Keratinocyte (primary cell): ENCODE measurements around the gene KIF21B.

Experiments
- EZH2 ChIP-seq: IDR thresholded peaks from one replicate; pipeline ENCODE4 v1.6.1; 2012; ENCODE audit warnings: inconsistent platforms, mild to moderate bottlenecking, low read length, moderate library complexity
- TF ChIP-seq, protein P1 (sequence below), 3 experiments: IDR thresholded peaks in 1 of 3; conservative IDR thresholded peaks in 1 of 3; optimal IDR thresholded peaks in 1 of 3; 2 replicates in 2 of 3; 3 replicates in 1 of 3; pipeline versions ENCODE3 to v1.5.1; 2011; ENCODE audit warnings: low read length in 3 of 3, mild to moderate bottlenecking in 3 of 3, moderate library complexity in 2 of 3, control low read depth in 1 of 3, inconsistent platforms in 1 of 3; ENCODE audit not compliant: insufficient read depth in 2 of 3; ENCODE audit errors: extremely low read depth in 1 of 3

DNA sequence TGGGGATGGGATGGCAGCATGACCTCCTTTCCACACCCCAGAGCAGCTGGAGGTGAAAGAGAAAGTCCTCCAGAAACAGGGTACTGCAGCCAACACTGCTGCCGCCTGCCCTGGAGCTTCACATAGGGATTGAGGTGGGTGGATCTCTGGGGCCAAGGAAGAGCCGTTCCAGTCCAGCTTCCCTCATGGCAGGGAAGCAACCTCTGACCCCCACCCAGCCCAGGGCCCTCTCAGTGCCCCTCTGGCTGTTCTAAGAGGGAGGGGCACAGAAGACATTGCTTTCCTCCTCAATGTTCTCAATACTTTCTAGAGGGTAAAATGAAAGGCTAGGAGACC, 5.7 kb downstream of the KIF21B start:
- TF ChIP-seq, protein P1, sequence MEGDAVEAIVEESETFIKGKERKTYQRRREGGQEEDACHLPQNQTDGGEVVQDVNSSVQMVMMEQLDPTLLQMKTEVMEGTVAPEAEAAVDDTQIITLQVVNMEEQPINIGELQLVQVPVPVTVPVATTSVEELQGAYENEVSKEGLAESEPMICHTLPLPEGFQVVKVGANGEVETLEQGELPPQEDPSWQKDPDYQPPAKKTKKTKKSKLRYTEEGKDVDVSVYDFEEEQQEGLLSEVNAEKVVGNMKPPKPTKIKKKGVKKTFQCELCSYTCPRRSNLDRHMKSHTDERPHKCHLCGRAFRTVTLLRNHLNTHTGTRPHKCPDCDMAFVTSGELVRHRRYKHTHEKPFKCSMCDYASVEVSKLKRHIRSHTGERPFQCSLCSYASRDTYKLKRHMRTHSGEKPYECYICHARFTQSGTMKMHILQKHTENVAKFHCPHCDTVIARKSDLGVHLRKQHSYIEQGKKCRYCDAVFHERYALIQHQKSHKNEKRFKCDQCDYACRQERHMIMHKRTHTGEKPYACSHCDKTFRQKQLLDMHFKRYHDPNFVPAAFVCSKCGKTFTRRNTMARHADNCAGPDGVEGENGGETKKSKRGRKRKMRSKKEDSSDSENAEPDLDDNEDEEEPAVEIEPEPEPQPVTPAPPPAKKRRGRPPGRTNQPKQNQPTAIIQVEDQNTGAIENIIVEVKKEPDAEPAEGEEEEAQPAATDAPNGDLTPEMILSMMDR (optimal IDR thresholded peaks at IDR 0.05 in 1 of 3, IDR thresholded peaks at IDR 0.05 in 1 of 3, conservative IDR thresholded peaks at IDR 0.05 in 1 of 3; ENCODE audit: extremely low read depth in 1 of 3, insufficient read depth in 2 of 3, low read length in 3 of 3), result no peak
- TF ChIP-seq EZH2, result no peak
